ENCODE measurements around the gene TRPC3.
A peak's percentile ranks its signal among the peaks of the same experiment; 100 is the strongest.

The TRPC3 gene

GRCh38 chr4:121877041-121877773, 74.7 kb downstream of the TRPC3 start:
- no peaks in the 10 kb centered on the region for H3K4me1 ChIP-seq
- in situ Hi-C loops (cut with MboI; ENCODE audit: low sequenced_read_pairs): no loop called here
- H3K4me3 ChIP-seq: no peak overlapping the region
- H3K9me3 ChIP-seq: no peaks in the 10 kb centered on the region
- H3K27me3 ChIP-seq (ENCODE audit: low read depth): peaks cover 32% of the 10 kb centered on the region
- DNase-seq (ENCODE audit: low spot score in 2 of 2): no peak
- H3K36me3 ChIP-seq (replicated peaks): no peaks in the 10 kb centered on the region

- no peak for DNase-seq (ENCODE audit: low spot score in 2 of 2)
- no peak overlapping the region for H3K4me3 ChIP-seq
- H3K36me3 ChIP-seq (replicated peaks): no peaks in the 10 kb centered on the region
- H3K4me1 ChIP-seq: no peaks in the 10 kb centered on the region
- in situ Hi-C loops (cut with MboI; ENCODE audit: low sequenced_read_pairs): no loop called here
- H3K9me3 ChIP-seq: no peaks in the 10 kb centered on the region
- H3K27me3 ChIP-seq (ENCODE audit: low read depth): peaks cover 25% of the 10 kb centered on the region
Observed at GRCh38 chr4:121876070-121876469, 75.8 kb downstream of the TRPC3 start.

- peaks cover 23% of the 10 kb centered on the region for H3K27me3 ChIP-seq (ENCODE audit: low read depth)
- no peak for DNase-seq (ENCODE audit: low spot score in 2 of 2)
- no peaks in the 10 kb centered on the region for H3K4me1 ChIP-seq
- in situ Hi-C loops (cut with MboI; ENCODE audit: low sequenced_read_pairs): no loop called here
- no peaks in the 10 kb centered on the region for H3K9me3 ChIP-seq
- H3K36me3 ChIP-seq (replicated peaks): no peaks in the 10 kb centered on the region
- no peak overlapping the region for H3K4me3 ChIP-seq
Observed at GRCh38 chr4:121875652-121876051, 76.2 kb downstream of the TRPC3 start.

- in situ Hi-C loops (cut with MboI; ENCODE audit: low sequenced_read_pairs): no loop called here
- Histone ChIP-seq H3K4me1 (peaks cover 5% of the 10 kb centered on the region), H3K27me3 (ENCODE audit: low read depth) (peaks cover 7% of the 10 kb centered on the region), H3K36me3 (replicated peaks) (no peaks in the 10 kb centered on the region; the same call in 1 of the 2 replicates), H3K9me3 (no peaks in the 10 kb centered on the region), H3K4me3 (no peak overlapping the region)
- DNase-seq (ENCODE audit: low spot score in 2 of 2): no peak
Observed at GRCh38 chr4:121873604-121874003, 78.3 kb downstream of the TRPC3 start.

- Histone ChIP-seq H3K4me1 (peaks cover 5% of the 10 kb centered on the region), H3K27me3 (ENCODE audit: low read depth) (no peaks in the 10 kb centered on the region), H3K4me3 (peak within 1 kb of the TSS; percentile 86), H3K9me3 (no peaks in the 10 kb centered on the region), H3K36me3 (replicated peaks) (peaks cover 22% of the 10 kb centered on the region)
- in situ Hi-C loops (cut with MboI; ENCODE audit: low sequenced_read_pairs): no loop called here
- peak; percentile 96 to 100 for DNase-seq (ENCODE audit: low spot score in 2 of 2)
Observed at GRCh38 chr4:121869841-121870822, 81.7 kb downstream of the TRPC3 start, which contains the start of gene BBS7. BBS7 (minus strand) TSS chr4:121870474; CDS start chr4:121870313, 161 bp downstream.

GRCh38 chr4:121863799-121864198, 88.1 kb downstream of the TRPC3 start:
- Histone ChIP-seq H3K4me1 (no peaks in the 10 kb centered on the region; the same call in 1 of the 2 replicates), H3K36me3 (replicated peaks) (peaks cover 47% of the 10 kb centered on the region), H3K4me3 (no peak overlapping the region), H3K27me3 (ENCODE audit: low read depth) (no peaks in the 10 kb centered on the region), H3K9me3 (no peaks in the 10 kb centered on the region)
- no peak for DNase-seq (ENCODE audit: low spot score in 2 of 2)
- in situ Hi-C loops (cut with MboI; ENCODE audit: low sequenced_read_pairs): no loop called here

- in situ Hi-C loops (cut with MboI; ENCODE audit: low sequenced_read_pairs): no loop called here
- Histone ChIP-seq H3K4me1 (no peaks in the 10 kb centered on the region), H3K9me3 (no peaks in the 10 kb centered on the region), H3K36me3 (replicated peaks) (peaks cover 38% of the 10 kb centered on the region), H3K4me3 (no peak overlapping the region), H3K27me3 (ENCODE audit: low read depth) (no peaks in the 10 kb centered on the region)
- DNase-seq (ENCODE audit: low spot score in 2 of 2): no peak
Observed at GRCh38 chr4:121861426-121861825, 90.4 kb downstream of the TRPC3 start.

GRCh38 chr4:121860121-121860520, 91.7 kb downstream of the TRPC3 start:
- no peak for DNase-seq (ENCODE audit: low spot score in 2 of 2)
- Histone ChIP-seq H3K4me1 (no peaks in the 10 kb centered on the region), H3K27me3 (ENCODE audit: low read depth) (no peaks in the 10 kb centered on the region), H3K4me3 (no peak overlapping the region), H3K9me3 (no peaks in the 10 kb centered on the region), H3K36me3 (replicated peaks) (peaks cover 31% of the 10 kb centered on the region)
- in situ Hi-C loops (cut with MboI; ENCODE audit: low sequenced_read_pairs): no loop called here

- Histone ChIP-seq H3K4me3 (no peak overlapping the region), H3K27me3 (ENCODE audit: low read depth) (no peaks in the 10 kb centered on the region), H3K36me3 (replicated peaks) (peaks cover 18% of the 10 kb centered on the region), H3K9me3 (no peaks in the 10 kb centered on the region), H3K4me1 (no peaks in the 10 kb centered on the region)
- DNase-seq (ENCODE audit: low spot score in 2 of 2): no peak
- in situ Hi-C loops (cut with MboI; ENCODE audit: low sequenced_read_pairs): no loop called here
Observed at GRCh38 chr4:121851354-121851753, 100.5 kb downstream of the TRPC3 start.

- in situ Hi-C loops (cut with MboI; ENCODE audit: low sequenced_read_pairs): no loop called here
Observed at GRCh38 chr4:121846662-121847061, 105.2 kb downstream of the TRPC3 start.

GRCh38 chr4:121842862-121843261, 109.0 kb downstream of the TRPC3 start:
- no peak overlapping the region for H3K4me3 ChIP-seq
- DNase-seq (ENCODE audit: low spot score in 2 of 2): no peak
- in situ Hi-C loops (cut with MboI; ENCODE audit: low sequenced_read_pairs): no loop called here
- peaks cover 9% of the 10 kb centered on the region for H3K36me3 ChIP-seq (replicated peaks)
- no peaks in the 10 kb centered on the region for H3K9me3 ChIP-seq
- no peaks in the 10 kb centered on the region for H3K27me3 ChIP-seq (ENCODE audit: low read depth)
- no peaks in the 10 kb centered on the region for H3K4me1 ChIP-seq

More at GRCh38 chr4:121846662-121847061, 105.2 kb downstream of the TRPC3 start:
- no peaks in the 10 kb centered on the region for H3K9me3 ChIP-seq
- no peak for DNase-seq (ENCODE audit: low spot score in 2 of 2)
- H3K4me3 ChIP-seq: no peak overlapping the region
- H3K27me3 ChIP-seq (ENCODE audit: low read depth): no peaks in the 10 kb centered on the region
- H3K36me3 ChIP-seq (replicated peaks): peaks cover 22% of the 10 kb centered on the region
- H3K4me1 ChIP-seq: no peaks in the 10 kb centered on the region

- H3K4me3 ChIP-seq: no peak overlapping the region
- no peaks in the 10 kb centered on the region for H3K9me3 ChIP-seq
- in situ Hi-C loops (cut with MboI; ENCODE audit: low sequenced_read_pairs): no loop called here
- H3K27me3 ChIP-seq (ENCODE audit: low read depth): no peaks in the 10 kb centered on the region
- H3K4me1 ChIP-seq: no peaks in the 10 kb centered on the region
- DNase-seq (ENCODE audit: low spot score in 2 of 2): no peak
- peaks cover 13% of the 10 kb centered on the region for H3K36me3 ChIP-seq (replicated peaks)
Observed at GRCh38 chr4:121838136-121838535, 113.7 kb downstream of the TRPC3 start.

GRCh38 chr4:121829511-121829910, 122.3 kb downstream of the TRPC3 start:
- Histone ChIP-seq H3K27me3 (ENCODE audit: low read depth) (no peaks in the 10 kb centered on the region), H3K4me1 (no peaks in the 10 kb centered on the region; the same call in 1 of the 2 replicates), H3K9me3 (no peaks in the 10 kb centered on the region), H3K36me3 (replicated peaks) (peaks cover 6% of the 10 kb centered on the region), H3K4me3 (no peak overlapping the region)
- in situ Hi-C loops (cut with MboI; ENCODE audit: low sequenced_read_pairs): no loop called here
- DNase-seq (ENCODE audit: low spot score in 2 of 2): no peak
